SK-N-MC (cell line): ENCODE results near the gene MRPL24.

Experiments used
- DNase-seq: peaks from one replicate; pipeline ENCODE4 v3.0.0-alpha.2; 2011; ENCODE audit warnings: low read depth, low spot score
- H3K27ac ChIP-seq: fragments of 200-600 bp; sonication (generic); 2 replicates; pipeline ENCODE4 v1.5.1; 2016; ENCODE audit warnings: mixed run types
- H3K36me3 ChIP-seq: fragments of 200-600 bp; sonication (generic); 2 replicates; pipeline ENCODE4 v1.6.1; 2017; ENCODE audit warnings: antibody characterized with exemption, low read length, mixed read lengths; ENCODE audit not compliant: insufficient read depth
- H3K4me3 ChIP-seq: fragments of 200-600 bp; sonication (generic); 2 replicates; pipeline ENCODE4 v1.5.1; 2016
- H3K9ac ChIP-seq: fragments of 200-600 bp; sonication (generic); 2 replicates; pipeline ENCODE4 v1.8.0; 2017; ENCODE audit warnings: mixed run types, mixed read lengths; ENCODE audit not compliant: insufficient read length
- H3K9me3 ChIP-seq: fragments of 200-600 bp; sonication (generic); 2 replicates; pipeline ENCODE4 v1.6.1; 2017; ENCODE audit warnings: low read depth, mild to moderate bottlenecking, antibody characterized with exemption, low read length, moderate library complexity, mixed read lengths
- EZH2 ChIP-seq: fragments of 200-600 bp; sonication (generic); IDR thresholded peaks from one replicate; pipeline ENCODE4 v1.6.1; 2017; ENCODE audit warnings: antibody characterized with exemption
- FOXP2 ChIP-seq: optimal IDR thresholded peaks from 2 replicates; pipeline ENCODE3; 2011; ENCODE audit warnings: mild to moderate bottlenecking, moderate library complexity; ENCODE audit not compliant: insufficient read depth; ENCODE audit errors: extremely low read length, control extremely low read depth
- POLR2AphosphoS5 ChIP-seq: IDR thresholded peaks from 2 replicates; pipeline ENCODE4 v1.6.1; 2012; ENCODE audit warnings: mild to moderate bottlenecking, low read depth, low read length, borderline replicate concordance

Gene MRPL24

GRCh38 chr1:156747742-156748669 is 7.1 kb upstream of the MRPL24 start:
- Histone ChIP-seq H3K4me3 (peak overlapping the region; percentile 99), H3K27ac (peak overlapping the region; percentile 90), H3K9ac (peak overlapping the region; percentile 95), H3K9me3 (no peaks in the 10 kb centered on the region), H3K36me3 (peaks cover 34% of the 10 kb centered on the region)
- no peak for DNase-seq
- TF ChIP-seq EZH2, result no peak
- no peak for TF ChIP-seq POLR2AphosphoS5
- TF ChIP-seq FOXP2, result no peak

GRCh38 chr1:156746728-156747631 is 6.1 kb upstream of the MRPL24 start:
- Histone ChIP-seq H3K9me3 (no peaks in the 10 kb centered on the region), H3K9ac (peak overlapping the region; percentile 95), H3K27ac (peak overlapping the region; percentile 90), H3K36me3 (peaks cover 44% of the 10 kb centered on the region), H3K4me3 (peak overlapping the region; percentile 99)
- no peak for DNase-seq
- TF ChIP-seq FOXP2 (peak; percentile 24), EZH2 (no peak), POLR2AphosphoS5 (peak; percentile 45; the same call in 1 of the 2 replicates)

GRCh38 chr1:156746406-156746727 is 5.5 kb upstream of the MRPL24 start:
- Histone ChIP-seq H3K36me3 (peaks cover 49% of the 10 kb centered on the region), H3K27ac (peak overlapping the region; percentile 90), H3K9ac (peak overlapping the region; percentile 51), H3K4me3 (peak overlapping the region; percentile 99), H3K9me3 (no peaks in the 10 kb centered on the region)
- no peak for DNase-seq
- no peak for TF ChIP-seq EZH2
- no peak for TF ChIP-seq FOXP2
- TF ChIP-seq POLR2AphosphoS5, result no peak

DNA sequence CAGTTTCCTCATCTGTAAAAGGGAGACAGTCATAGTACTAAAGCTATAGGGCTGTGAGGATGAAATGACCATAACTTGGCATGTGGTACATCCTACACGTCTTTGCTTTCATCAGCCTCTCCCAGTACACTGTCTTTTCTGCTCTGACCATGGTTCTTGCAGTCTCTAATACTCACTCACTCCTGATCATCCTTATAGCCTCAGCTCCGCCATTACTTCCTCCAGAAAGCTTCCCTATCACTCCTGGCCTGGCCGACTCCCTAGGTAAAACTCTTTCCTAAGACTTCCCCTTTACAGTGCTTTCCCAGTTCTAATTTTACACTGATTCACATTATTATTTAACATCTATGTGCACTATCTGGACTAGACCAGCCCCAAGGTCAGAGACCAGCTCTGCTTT is 5.0 kb upstream of the MRPL24 start:
- peak overlapping the region; percentile 99; the same call in 1 of the 2 replicates for H3K4me3 ChIP-seq
- DNase-seq, result no peak
- H3K9ac ChIP-seq, result peak overlapping the region; percentile 51
- H3K36me3 ChIP-seq, result peaks cover 49% of the 10 kb centered on the region
- H3K9me3 ChIP-seq, result no peaks in the 10 kb centered on the region
- H3K27ac ChIP-seq, result peak overlapping the region; percentile 90
- TF ChIP-seq FOXP2, result no peak
- TF ChIP-seq EZH2, result no peak
- no peak for TF ChIP-seq POLR2AphosphoS5

DNA sequence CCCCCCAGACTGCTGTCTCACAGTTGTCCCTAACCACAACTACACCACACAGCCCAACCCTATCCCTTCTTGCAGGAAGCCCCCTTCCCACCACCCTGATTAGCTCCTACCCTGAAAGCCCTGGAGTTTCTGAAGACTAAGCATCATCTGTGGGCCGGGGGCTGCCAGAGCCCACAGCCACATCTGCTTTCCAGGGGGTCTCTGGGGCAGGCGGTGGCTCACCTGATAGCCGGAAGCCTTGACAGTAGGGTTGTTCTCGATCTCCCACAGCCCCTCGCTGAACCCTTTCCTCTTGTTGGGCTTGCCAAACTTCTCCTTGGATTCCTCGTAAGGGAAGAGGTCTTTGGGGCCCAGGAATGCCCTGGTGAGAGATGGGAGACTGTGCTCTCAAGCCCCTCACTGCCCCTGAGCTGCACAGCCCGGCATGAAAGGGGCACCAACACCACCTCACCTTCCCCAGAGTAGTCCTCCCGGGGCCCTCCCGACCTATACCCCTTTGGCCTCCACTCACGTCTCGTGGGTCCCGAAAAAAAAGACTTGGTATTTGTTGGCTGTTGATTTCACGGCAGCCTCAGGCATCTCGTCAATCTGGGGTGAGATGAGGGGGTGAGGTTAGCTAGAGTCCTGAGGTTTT is 4.0 kb upstream of the MRPL24 start:
- Histone ChIP-seq H3K36me3 (peaks cover 47% of the 10 kb centered on the region), H3K27ac (peak overlapping the region; percentile 23), H3K9ac (no peak overlapping the region), H3K4me3 (no peak overlapping the region), H3K9me3 (no peaks in the 10 kb centered on the region)
- TF ChIP-seq EZH2, result no peak
- TF ChIP-seq POLR2AphosphoS5, result no peak
- TF ChIP-seq FOXP2, result no peak
- DNase-seq, result no peak

- no peak overlapping the region for H3K4me3 ChIP-seq
- H3K36me3 ChIP-seq, result peaks cover 47% of the 10 kb centered on the region
- TF ChIP-seq EZH2 (no peak), FOXP2 (no peak), POLR2AphosphoS5 (no peak)
- DNase-seq, result no peak
- no peak overlapping the region for H3K9ac ChIP-seq
- H3K27ac ChIP-seq, result peak overlapping the region; percentile 17; the same call in 1 of the 2 replicates
- no peaks in the 10 kb centered on the region for H3K9me3 ChIP-seq
These were observed 3.5 kb upstream of the MRPL24 start for GRCh38 chr1:156744344-156744743.

GRCh38 chr1:156743367-156744302 is 2.7 kb upstream of the MRPL24 start:
- Histone ChIP-seq H3K4me3 (no peak overlapping the region), H3K9me3 (no peaks in the 10 kb centered on the region), H3K9ac (no peak overlapping the region), H3K36me3 (peaks cover 52% of the 10 kb centered on the region), H3K27ac (peak overlapping the region; percentile 86; the same call in 1 of the 2 replicates)
- no peak for DNase-seq
- TF ChIP-seq EZH2 (no peak), FOXP2 (no peak), POLR2AphosphoS5 (no peak)
